Measurements from ENCODE around the gene COMMD10.

COMMD10 gene

DNA sequence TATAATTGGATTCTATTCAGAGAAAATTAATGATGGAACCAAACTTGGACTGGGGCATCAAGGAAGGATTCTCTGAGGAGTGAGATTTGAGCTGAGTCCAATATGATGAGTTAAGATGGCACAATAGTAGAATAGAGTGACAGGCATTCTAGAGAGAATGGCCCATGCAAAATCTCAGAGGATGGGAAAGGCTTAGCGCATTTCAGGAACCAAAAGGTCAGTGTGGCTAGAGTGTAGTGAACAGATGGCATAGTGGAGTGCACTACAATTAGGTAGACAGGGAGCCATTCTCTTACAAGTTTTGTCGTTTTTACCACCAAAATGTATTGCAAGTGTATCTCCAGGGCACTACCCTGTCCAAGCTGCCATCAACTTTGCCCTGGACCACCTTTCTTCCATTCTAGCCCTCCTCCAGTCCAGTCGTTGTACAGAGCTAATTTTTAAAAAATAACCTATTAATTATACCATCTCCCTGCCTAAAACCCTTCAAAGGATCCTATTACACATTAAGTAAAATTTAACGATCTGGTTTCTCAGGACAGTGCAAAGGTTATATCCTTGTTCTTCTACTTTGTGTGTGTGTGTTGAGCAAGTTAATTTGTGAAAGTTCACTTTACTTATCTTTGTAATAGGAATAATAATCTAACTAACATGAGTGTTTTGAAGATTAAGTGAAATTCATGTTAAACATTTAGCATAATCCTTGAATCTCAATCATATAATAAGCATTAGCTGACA, 211.7 kb downstream of the COMMD10 start:
- DNase-seq = no peak

DNA sequence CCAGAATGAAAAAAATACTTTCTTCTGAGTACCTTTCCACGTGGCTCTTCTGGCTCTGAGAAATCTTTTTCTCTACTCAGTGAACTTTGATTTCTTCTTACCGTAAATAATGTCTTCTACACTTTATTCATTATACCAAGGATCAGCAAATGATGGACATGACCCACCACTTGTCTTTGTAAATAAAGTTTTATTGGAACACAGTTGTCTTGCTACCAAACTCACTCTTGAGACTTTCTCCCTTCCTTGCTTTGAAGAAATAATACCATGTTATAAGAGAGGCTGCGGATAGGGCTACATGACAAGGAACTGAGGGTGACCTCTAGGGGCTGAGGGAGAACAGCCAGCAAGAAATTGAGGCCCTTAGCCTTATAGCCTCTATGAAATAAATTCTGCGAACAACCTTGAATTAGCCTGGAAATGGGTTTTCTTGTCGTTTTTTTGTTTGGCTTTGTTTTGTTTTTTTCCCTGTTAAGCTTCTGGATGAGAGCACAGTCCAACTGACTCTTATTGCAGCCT, 212.5 kb downstream of the COMMD10 start:
- DNase-seq = no peak

DNA sequence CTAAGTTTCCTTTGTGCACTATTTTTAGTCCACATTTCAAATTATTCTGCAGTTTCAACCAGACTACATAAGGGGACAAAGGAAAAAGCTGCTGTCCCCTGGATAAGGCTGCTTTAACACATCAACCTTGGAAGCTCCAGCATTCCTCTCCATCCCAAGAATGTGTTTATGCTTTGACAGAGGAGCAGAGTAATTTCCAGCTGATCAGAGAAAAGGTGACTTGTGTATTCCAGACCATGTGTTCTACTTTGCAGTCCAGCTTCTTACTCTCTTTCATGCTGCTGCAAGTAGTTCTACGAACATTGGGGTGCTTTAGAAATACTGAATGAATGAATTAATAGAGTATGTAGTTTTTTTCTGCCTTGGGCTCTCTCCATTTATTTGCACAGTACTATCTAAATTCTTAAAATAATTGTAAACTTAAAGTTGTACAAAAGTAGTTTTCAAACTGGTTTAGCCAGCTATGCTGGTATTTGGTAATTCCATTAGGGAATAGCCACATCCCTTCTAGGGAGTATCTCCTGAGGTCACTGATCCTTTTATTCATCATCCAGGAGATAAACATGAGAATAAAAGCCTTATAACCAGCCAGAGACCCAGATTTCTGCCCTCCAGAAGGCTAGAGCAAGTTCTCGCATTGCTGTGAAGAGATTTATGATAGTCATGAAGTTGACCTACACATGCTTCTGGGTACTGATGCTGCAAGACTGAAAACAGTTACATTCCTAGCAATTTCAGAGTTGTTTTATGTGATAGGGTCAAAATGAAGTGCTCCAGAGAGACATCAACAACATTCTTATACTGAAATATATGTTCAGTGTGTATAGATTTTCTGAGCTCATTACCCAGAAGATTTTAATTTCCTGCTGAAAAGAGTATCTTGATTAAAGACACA, 215.2 kb downstream of the COMMD10 start:
- peak; percentile 1 for DNase-seq

DNA sequence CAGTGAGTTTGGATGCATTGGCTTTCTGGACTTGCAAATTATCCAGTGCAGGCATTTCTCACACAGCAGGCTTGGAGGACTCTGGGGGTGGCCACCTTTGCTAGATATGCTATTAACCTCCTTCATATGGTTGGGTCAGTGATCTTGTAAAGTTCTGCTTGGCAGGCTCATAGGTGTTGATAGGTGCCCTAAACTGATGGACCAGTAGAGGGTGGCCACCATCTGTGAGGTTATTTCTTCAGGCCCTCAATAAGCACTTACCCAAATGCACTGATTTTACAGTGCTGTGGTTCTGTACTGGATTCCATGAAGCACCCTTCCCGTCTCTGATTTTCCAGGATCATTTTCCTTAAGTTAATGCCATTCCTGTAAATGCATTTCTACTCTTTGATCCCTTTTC, 216.3 kb downstream of the COMMD10 start:
- DNase-seq = no peak

DNA sequence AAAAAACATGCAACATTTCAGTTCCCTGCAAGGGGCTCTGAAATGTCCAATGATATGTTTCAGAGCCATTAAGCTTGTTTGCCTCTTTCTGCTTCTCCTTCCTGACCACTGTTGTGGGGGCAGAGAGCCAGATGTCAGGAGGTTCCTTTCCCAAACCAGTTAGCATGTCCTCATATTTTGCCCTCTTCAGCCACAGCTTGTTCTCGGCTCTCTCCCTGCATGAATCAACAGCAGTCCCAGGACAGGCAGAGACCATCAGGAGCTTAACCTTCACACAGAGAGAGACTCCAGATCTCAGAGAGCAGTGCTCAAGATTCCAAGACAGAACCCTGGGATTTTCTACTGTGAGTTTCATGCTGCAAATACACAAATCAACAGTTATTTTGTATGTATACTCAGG, 218.5 kb downstream of the COMMD10 start:
- DNase-seq = no peak

DNA sequence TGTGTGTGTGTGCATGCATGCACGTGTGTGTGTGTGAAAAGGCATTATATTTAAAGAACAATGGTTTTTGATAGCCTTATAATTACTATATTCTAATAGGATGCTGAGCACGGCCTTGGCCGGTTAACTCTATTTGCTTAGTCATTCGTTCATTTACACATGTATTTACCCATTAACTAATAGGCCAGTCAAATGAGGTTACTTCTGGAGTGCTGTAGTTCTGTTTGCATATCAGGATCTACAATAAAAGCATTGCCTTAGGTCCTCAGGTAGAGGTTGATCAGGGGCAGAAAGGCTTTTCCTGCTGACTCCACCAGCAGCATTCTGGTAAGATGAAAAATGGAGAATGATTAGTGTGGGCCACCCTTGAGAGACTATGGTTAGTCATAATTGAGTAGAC, 219.0 kb downstream of the COMMD10 start:
- DNase-seq = no peak

DNA sequence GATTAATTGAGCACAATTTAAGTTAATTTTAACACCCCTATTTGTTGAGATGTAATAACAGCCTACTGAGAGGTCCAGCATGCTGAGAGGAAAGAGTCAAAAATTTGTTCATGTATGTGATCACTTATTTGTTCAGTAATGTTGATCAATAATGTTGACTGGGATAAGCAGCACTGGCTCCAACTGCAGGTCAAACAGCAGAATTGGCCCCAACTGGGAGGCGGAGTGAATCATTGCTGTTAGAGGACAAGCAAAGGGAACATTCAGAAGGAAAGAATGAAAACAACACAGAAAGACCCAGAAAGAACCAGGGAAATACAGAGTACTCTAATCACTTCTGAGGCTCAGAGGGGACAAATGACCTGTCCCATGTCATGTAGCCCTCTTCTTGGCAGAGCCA, 221.1 kb downstream of the COMMD10 start:
- DNase-seq = no peak

DNA sequence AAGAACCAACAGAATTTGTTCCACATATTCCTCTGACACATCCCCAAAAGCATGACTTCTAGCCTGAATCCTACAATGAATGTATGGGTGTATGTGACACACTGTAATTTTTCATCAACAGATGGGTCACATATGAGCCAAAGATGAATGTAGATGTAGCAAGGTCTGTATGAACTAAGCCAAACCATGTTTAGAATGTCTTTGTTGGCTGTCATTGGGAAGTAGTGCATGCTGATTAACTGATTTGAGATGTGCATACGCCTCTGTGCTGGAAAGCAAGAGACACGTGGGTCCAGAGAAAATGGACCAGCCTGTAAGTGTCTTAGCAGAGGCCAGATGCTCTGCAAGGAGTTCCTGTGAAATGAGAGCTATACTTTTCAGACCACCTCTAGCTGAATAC, 222.0 kb downstream of the COMMD10 start:
- no peak for DNase-seq

DNA sequence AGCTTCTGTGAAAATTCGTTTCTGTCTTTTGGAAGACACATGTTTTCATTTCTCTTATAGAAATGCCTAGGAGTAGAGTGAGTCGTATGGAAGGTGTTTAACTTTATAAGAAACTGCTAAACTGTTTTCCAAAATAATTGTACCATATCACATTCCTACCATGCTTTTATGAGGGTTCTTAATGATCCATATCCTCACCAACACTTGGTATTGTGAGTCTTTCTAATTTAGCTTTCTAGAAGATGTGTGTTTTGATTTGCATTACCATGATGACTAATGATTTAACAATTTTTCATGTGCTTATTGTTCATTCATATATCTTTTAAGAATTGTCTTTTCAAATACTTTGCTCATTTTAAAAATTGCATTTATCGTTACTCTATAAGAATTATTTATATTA, 223.6 kb downstream of the COMMD10 start:
- no peak for DNase-seq

DNA sequence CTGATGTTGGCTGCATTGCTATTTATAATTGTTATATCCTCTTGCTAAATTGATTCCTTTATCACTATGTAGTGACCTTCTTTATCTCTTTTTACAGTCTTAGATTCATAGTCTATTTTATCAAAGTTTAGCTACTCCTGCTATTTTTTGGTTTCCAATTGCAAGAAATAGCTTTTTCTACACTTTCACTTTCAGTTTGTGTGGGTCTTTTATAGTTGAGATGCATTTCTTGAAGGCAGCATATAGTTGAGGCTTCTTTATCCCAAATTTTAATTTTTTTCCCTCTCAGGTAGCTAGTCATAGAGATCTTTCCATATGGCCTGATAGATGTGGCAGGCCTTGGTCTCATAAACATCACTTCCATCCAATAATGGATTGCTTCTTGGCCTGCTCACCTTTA, 228.5 kb downstream of the COMMD10 start:
- DNase-seq = no peak

DNA sequence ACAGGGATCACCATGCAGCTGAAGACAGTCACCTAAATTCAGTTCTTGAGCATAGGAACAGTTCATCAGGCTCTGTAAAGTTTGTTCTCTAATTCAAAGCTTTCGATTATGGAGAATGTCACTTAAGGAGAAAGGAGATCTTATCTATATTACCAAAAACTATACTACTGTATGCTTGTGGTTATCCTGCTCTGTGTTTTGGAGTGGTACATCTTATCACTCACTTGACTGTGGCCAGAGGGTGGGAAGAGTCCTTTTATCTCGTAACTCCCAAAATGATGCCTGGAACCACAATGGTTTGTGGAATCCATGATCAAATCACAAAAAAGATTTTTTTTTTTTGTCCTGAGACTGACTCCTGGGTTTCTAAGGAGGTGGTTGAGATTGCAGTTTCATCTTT, 230.7 kb downstream of the COMMD10 start:
- no peak for DNase-seq

DNA sequence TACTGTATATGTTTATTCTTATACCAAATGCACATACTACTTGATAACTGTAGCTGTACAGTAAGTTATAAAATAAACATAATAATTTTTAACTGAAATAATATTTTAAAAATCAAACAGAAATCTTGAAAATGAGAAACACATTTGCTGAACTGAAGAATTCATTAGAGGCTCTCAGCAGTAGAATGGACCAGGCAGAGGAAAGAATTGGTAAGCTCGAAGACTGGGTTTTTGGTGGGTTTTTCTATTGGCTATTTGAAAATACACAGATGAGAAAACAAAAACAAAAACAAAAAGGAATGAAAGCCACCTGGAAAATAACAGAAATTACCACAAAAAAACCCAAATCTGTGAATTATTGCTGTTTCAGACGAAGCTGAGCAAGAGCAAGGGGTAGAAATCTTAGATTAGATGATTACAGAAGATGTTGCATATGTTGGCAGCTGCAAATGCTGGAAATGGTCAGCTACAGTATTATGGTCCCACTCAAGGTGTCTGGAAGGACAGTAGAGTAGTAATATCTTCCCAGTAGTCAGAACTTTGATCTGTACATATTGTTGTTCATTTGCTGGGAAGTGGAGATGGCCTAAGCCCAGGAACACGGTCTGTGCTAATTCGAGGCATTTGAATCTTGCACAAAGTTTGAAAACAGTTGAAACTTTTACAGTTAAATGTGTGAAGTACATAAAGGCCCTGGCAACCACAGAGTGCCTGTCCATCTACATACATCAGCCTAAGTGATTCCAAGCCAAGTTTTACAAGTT, 233.4 kb downstream of the COMMD10 start:
- DNase-seq = no peak

DNA sequence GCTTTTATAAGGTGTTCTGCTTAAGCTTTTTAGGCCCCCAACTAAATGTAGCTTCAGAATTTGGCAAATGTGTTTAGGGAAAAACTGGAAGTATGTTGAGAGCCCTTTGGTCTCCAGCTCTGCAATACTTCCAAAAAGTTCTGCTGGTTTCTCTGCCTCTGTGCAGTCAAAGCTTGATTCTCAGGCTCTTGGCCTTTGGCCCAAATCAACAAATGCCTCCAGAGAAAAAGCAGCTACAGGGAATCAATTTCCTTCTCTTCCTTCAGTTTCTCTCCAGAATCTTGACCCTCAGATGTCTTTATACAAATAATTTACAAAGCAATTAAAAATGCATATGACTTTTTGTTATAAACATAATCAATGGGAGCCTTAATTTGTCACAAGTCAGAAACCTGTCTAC, 235.7 kb downstream of the COMMD10 start:
- peak; percentile 18 for DNase-seq

DNA sequence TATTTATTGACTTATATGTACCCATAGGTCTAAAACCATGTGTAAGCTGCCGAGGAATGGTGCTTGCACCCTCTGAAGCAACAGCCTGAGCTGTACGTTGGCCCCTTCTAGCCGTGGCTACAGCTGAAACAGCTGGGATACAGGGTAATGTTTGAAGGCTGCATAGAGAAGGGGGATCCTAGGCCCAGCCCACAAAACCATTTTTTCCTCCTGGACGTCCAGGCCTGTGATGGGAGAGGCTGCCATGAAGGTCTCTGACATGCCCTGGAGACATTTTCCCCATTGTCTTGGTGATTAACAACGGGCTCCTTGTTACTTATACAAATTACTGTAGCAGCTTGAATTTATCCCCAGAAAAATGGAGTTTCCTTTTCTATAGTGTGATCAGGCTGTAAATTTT, 244.7 kb downstream of the COMMD10 start:
- DNase-seq = no peak

DNA sequence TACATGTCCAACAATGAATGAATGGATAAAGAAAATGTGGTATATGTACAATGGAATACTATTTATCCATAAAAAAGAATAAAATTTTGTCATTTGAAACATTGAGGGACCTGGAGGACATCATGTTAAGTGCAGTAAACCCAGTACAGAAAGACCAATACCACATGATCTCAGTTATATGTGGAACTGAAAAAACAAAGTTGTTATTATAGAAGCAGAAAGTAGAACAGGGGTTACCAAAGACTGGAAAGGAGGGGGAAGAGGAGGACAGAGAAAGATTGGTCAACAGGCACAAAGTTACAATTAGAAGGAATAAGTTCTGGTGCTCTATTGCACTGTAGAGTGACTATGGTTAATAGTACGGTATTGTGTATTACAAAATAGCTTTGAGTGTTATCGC, 256.0 kb downstream of the COMMD10 start:
- DNase-seq = no peak

All from fibroblast of skin of scalp (primary cell).